HL-60 (cell line): ENCODE data around the gene ADRA2C.

Experiments
- GABPA ChIP-seq: IDR thresholded peaks from 2 replicates; pipeline ENCODE4 v1.6.1; 2012; ENCODE audit warnings: low read depth
- TF ChIP-seq, protein P1 (sequence below): IDR thresholded peaks from one replicate; pipeline ENCODE4 v1.5.1; 2011; ENCODE audit warnings: low read length, control low read depth, inconsistent platforms; ENCODE audit not compliant: insufficient read depth
- TF ChIP-seq, protein P2 (sequence below): IDR thresholded peaks from 2 replicates; pipeline ENCODE4 v1.6.1; 2012; ENCODE audit warnings: low read depth; ENCODE audit not compliant: insufficient replicate concordance

DNA sequence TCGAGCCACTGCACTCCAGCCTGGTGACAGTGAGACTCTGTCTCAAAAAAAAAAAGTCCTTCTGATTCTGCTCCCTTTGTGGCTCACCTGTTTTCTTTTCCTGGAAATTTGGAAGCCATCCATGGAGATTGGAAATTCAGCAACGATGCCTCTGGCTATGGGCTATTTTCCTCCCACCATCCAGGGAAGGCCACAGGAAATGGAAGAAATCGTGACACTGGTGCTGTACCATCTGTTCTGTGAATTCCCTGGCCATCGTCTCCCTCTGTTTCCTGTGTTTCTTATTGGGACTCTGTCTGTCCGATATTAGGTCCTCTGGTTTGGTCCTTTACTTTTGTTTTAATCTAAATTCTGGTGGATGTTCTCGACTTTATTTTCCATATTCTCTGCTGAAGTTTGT is 29.4 kb upstream of the ADRA2C start:
- TF ChIP-seq, protein P1, sequence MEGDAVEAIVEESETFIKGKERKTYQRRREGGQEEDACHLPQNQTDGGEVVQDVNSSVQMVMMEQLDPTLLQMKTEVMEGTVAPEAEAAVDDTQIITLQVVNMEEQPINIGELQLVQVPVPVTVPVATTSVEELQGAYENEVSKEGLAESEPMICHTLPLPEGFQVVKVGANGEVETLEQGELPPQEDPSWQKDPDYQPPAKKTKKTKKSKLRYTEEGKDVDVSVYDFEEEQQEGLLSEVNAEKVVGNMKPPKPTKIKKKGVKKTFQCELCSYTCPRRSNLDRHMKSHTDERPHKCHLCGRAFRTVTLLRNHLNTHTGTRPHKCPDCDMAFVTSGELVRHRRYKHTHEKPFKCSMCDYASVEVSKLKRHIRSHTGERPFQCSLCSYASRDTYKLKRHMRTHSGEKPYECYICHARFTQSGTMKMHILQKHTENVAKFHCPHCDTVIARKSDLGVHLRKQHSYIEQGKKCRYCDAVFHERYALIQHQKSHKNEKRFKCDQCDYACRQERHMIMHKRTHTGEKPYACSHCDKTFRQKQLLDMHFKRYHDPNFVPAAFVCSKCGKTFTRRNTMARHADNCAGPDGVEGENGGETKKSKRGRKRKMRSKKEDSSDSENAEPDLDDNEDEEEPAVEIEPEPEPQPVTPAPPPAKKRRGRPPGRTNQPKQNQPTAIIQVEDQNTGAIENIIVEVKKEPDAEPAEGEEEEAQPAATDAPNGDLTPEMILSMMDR, result no peak
- no peak for TF ChIP-seq GABPA
- TF ChIP-seq, protein P2, sequence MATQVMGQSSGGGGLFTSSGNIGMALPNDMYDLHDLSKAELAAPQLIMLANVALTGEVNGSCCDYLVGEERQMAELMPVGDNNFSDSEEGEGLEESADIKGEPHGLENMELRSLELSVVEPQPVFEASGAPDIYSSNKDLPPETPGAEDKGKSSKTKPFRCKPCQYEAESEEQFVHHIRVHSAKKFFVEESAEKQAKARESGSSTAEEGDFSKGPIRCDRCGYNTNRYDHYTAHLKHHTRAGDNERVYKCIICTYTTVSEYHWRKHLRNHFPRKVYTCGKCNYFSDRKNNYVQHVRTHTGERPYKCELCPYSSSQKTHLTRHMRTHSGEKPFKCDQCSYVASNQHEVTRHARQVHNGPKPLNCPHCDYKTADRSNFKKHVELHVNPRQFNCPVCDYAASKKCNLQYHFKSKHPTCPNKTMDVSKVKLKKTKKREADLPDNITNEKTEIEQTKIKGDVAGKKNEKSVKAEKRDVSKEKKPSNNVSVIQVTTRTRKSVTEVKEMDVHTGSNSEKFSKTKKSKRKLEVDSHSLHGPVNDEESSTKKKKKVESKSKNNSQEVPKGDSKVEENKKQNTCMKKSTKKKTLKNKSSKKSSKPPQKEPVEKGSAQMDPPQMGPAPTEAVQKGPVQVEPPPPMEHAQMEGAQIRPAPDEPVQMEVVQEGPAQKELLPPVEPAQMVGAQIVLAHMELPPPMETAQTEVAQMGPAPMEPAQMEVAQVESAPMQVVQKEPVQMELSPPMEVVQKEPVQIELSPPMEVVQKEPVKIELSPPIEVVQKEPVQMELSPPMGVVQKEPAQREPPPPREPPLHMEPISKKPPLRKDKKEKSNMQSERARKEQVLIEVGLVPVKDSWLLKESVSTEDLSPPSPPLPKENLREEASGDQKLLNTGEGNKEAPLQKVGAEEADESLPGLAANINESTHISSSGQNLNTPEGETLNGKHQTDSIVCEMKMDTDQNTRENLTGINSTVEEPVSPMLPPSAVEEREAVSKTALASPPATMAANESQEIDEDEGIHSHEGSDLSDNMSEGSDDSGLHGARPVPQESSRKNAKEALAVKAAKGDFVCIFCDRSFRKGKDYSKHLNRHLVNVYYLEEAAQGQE, result no peak
